ENCODE measurements around the gene SLC25A12. TPM values are rescaled to one million over a fixed set of nuclear protein-coding genes. Genes with fewer than 3 reads are reported as not detected.

Gene SLC25A12
- total RNA-seq, 4 donors from 2014 or later = 9.6 to 18.2 (median 14.6) TPM

DNA sequence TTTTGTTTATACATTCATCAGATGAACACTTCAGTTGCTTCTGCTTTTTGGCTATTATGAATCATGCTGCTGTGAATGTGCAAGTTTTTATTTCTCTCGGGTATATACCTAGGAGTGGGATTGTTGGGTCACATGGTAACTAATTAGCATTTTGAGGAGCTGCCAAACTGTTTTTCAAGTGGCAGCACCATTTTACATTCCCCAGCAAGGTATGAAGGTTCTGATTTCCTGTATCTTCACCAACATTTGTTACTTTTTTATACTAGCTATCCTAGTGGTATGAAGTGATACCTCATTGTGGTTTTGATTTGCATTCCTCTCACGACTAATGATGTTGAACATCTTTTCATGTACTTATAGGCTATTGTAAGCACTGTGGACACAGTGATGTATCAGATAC lies 152.9 kb downstream of the SLC25A12 start:
- peaks cover 0 to 76% (median 0%) of the 10 kb centered on the region in 3 donors for H3K36me3 ChIP-seq
- no peak for DNase-seq
- no peaks in the 10 kb centered on the region for H3K4me1 ChIP-seq
- no peaks in the 10 kb centered on the region for H3K9me3 ChIP-seq
- TF ChIP-seq, protein P1, sequence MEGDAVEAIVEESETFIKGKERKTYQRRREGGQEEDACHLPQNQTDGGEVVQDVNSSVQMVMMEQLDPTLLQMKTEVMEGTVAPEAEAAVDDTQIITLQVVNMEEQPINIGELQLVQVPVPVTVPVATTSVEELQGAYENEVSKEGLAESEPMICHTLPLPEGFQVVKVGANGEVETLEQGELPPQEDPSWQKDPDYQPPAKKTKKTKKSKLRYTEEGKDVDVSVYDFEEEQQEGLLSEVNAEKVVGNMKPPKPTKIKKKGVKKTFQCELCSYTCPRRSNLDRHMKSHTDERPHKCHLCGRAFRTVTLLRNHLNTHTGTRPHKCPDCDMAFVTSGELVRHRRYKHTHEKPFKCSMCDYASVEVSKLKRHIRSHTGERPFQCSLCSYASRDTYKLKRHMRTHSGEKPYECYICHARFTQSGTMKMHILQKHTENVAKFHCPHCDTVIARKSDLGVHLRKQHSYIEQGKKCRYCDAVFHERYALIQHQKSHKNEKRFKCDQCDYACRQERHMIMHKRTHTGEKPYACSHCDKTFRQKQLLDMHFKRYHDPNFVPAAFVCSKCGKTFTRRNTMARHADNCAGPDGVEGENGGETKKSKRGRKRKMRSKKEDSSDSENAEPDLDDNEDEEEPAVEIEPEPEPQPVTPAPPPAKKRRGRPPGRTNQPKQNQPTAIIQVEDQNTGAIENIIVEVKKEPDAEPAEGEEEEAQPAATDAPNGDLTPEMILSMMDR (IDR thresholded peaks at IDR 0.05) = no peak
- TF ChIP-seq POLR2A (IDR thresholded peaks at IDR 0.05) = no peak
- H3K27me3 ChIP-seq = no peaks in the 10 kb centered on the region
- no peak overlapping the region for H3K27ac ChIP-seq
- no peak overlapping the region for H3K4me3 ChIP-seq

DNA sequence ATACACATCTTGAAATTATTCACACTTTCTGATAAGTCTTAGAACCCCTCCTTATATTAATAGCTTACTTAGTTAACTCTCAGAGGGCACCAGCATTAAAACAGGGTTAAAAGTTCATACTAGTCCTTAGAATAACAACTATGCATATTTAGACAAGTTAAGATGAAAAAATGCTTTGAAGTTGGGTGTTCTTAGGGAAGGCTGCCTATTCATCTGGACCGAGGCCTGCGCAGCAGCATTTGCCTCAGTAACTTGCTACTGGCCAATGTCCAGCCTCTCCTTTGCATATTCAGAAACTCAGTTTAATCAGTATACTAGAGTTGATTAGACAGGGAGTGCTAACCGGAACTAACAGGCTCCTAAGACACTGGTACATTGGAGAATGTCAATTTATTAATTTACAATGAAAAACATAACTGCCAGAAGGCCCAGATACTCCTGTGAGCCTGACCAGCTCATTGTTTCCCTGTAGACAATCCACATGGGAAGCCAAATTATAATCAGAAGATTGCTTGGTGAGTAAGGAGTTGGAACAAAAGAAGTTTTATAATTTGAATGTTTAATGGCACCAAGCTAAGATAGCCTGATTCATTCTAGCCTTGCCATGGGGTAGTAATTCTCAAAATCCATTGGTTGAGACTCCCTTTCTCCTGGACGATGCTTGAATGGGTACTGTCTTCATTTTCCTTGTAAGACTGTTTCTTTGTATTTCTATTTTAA lies 157.9 kb downstream of the SLC25A12 start:
- DNase-seq = no peak
- no peaks in the 10 kb centered on the region for H3K4me1 ChIP-seq
- H3K36me3 ChIP-seq = peaks cover 0 to 60% (median 0%) of the 10 kb centered on the region in 3 donors
- no peaks in the 10 kb centered on the region for H3K27me3 ChIP-seq
- no peak overlapping the region for H3K4me3 ChIP-seq
- no peak for TF ChIP-seq POLR2A (IDR thresholded peaks at IDR 0.05)
- TF ChIP-seq, protein P1 (IDR thresholded peaks at IDR 0.05) = no peak
- no peaks in the 10 kb centered on the region for H3K9me3 ChIP-seq
- no peak overlapping the region for H3K27ac ChIP-seq

Small RNA genes within 50 kb of the gene (small RNA-seq; reads per million reads assigned to genes)
- gene RNU6-182P = 0 reads per million in 2 donors

Other genes with a start within 250 kb of the SLC25A12 start
- 100 to 1,000 TPM in 1 of 4 donors, 10 to 100 TPM in 3; 72.4 to 153 (median 86.0) TPM for gene DYNC1I2, start 206.8 kb downstream of the SLC25A12 start, total RNA-seq
- 10 to 100 TPM in 3 of 4 donors, 1 to 10 TPM in 1; 8.7 to 19.0 (median 12.3) TPM for gene HAT1, start 28.2 kb upstream of the SLC25A12 start, total RNA-seq
- 10 to 100 TPM in 1 of 4 donors, 1 to 10 TPM in 3; 3.3 to 33.0 (median 6.5) TPM for gene METAP1D, start 105.7 kb upstream of the SLC25A12 start, total RNA-seq
- not detected for gene DLX1, start 191.3 kb upstream of the SLC25A12 start, total RNA-seq
- gene DLX2, start 208.7 kb upstream of the SLC25A12 start, total RNA-seq = not detected

All from Peyer's patch (tissue), 4 donors.